Jurkat, Clone E6-1 (cell line): Measurements from ENCODE around the gene CTIF.

Source experiments
- DNase-seq: peaks from one replicate; pipeline ENCODE4 v3.0.0-alpha.2; 2011; ENCODE audit warnings: low read depth, low spot score
- H3K4me3 ChIP-seq: 2 replicates; pipeline ENCODE4 v1.5.1; 2011; ENCODE audit warnings: mild to moderate bottlenecking, low read length, control low read depth, moderate library complexity

CTIF gene

DNA sequence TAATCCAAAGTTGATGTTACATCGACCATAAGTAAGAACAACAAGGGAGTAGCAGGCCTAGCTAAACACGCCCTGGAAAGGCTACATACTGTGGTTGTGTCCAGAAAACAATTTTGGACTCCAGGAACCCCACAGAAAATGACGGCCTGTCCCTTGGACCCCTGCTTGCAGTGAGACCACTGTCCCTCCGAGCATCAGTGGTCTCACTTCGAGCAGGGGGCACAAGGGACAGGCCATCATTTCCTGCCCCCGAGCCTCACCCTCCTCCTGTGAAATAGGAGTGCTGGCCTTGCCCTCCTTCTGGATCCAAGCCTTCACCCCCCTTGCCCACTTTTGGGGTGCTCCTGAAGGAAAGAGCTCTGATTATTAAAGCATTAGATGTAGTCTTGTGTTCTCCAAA lies 144.4 kb downstream of the CTIF start:
- DNase-seq, result no peak
- no peak overlapping the region for H3K4me3 ChIP-seq

DNA sequence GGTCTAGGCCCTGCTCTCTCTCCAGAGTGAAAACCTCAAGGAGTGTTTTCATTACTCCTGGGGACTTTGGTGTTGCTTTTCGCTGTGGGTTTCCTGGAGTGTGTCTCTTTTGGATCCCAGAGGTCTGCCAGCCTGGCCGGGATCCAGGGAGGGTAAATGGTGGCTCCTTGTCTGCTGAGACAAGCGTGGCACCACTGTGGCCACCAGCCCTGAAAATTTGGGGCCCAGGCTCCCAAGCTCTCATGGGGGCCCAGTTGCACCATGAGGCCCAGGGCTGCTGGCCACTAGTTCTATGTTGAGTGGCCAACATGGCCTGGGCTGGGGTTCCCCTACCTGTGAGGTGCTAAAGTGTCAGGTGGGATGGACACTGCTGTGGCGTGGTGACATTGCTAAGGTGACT lies 144.8 kb downstream of the CTIF start:
- DNase-seq, result no peak
- no peak overlapping the region for H3K4me3 ChIP-seq

DNA sequence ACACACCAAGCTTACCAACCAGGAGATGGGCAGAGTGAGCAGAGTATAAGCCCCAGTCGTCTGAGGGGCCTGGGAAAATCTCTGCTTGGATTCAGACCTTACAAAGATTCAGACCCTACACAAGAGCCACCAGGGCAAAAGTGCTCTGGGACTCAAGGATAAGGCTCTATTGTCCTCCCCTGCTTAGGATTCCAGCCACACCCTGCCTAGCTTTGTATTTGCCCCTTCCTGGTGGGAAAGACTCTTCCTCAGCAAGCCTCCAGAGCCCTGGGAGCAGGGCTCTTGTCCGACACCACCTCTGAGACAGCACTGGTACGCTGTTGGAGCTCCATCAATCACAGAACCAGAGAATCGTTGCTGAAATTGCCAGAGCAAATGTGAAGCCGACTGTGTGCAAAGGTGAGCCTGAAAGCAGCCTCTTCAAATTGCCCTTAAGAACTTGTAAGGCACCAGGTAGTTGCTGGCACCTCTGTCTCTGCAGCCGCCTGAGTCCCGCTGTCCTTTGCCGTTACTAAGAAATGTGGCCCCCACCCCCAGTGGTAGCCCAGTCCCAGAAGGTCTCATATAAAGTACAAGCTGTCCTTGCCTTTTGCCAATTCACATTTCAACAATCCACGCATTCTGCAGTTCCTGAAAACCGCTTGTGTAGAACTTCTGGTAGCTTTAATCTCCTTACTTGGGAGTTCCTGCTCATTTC lies 148.7 kb downstream of the CTIF start:
- H3K4me3 ChIP-seq, result no peak overlapping the region
- no peak for DNase-seq

DNA sequence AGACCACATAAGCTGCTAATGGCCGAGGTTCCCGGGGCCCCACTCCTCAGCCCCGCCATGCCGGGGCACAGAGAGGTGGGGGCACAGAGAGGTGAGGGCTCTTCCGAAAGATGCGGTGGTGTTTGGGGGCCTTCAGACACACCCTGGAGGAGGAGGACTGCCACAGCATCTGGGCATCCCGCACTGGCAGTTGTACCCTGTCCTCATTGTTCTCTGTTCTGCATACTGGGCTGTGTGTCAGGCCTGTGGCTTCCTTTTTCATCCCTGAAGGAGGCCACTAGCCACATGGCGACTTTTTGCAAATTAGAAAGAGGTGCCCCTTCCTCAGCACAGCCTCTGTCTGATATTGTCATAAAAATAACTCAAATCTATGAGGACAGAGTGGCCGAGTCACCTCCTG lies 150.1 kb downstream of the CTIF start:
- no peak for DNase-seq

DNA sequence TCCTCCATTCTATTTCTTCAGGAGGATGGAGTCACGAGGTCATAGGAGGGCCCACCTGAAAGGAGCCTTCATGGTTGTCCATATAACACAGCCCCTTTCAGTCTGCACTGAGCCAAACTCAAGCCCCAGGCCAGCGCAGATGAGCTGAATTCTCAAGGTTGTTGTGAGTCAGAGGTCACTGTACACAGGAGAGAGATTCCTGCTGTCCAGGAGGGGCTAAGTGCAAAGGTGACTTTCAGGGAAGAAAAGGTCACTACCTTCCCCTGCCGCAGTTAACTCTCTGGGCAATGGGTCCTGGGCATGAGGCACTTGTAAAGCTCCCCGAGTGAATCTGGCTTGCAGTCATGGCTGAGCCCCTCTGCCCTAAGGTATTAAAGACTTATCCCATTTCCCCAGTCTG lies 150.7 kb downstream of the CTIF start:
- H3K4me3 ChIP-seq, result no peak overlapping the region
- no peak for DNase-seq

More for the DNA sequence above, 150.1 kb downstream of the CTIF start:
- no peak overlapping the region for H3K4me3 ChIP-seq

DNA sequence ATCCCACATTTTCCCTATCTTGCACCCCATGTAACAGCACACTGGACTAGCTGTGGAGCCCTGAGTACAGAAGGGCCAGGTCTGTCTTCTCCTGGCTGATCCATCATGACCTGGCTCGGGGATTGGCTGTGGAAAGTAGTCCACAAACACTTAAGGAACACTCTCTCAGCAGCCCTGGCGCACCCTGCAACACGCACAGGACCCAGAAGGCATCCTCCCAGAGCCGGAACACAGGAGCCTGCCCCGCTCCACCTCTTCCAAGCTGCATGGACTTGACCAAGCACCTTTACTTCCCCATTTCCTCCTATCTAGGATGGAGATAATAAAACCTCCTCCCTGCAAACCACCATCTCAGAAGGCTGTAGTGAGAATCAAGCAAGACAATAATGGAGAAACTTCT lies 151.7 kb downstream of the CTIF start:
- DNase-seq, result no peak
- H3K4me3 ChIP-seq, result no peak overlapping the region

DNA sequence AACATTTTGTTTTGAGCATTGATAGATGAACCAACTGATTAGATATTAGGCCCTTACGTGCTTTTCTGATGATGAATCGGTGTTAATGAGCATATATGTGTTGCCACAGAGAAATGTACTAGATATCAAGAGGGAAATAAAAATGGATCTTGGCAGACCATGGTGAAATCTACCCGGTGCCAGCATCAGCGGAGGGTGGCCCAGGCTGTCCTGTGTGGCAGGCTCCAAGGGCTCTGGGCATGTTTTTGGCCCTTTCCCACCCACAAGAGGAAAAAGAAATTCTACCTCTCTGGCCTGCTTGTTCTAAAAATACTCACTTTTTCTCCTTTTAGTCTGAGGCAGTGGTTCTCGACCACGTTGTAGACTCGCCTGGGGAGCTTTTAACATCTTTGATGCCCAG lies 154.2 kb downstream of the CTIF start:
- no peak overlapping the region for H3K4me3 ChIP-seq
- no peak for DNase-seq

DNA sequence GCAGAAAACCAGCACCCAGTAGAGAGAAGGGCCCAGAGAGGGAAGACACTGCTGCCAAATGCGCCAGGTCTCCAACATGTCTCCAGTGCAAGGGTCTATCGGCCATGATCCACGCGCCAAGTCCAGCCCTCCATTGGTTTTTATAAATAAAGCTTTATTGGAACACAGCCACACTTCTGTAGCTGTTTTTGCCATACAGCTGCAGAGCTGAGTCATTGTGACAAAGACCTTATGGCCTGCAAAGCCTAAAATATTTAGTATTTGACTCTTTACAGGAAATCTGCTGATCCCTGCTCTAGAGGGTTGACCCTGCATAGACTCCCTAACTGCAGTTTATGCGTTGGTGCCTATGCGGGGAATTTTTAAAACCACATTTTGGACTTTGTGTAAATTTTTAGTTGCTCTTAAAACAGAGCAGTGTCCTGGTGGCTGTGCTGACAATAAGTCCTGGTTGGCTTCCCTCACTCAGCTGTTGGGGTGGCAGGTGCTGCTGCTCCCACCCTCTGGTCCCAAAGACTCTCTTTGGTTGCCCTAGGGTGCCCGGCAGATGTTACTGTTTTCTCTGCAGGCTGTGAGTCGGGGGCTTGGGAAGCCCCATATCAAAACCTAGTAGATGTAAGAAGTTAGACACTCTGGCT lies 154.9 kb downstream of the CTIF start:
- H3K4me3 ChIP-seq, result no peak overlapping the region
- no peak for DNase-seq

DNA sequence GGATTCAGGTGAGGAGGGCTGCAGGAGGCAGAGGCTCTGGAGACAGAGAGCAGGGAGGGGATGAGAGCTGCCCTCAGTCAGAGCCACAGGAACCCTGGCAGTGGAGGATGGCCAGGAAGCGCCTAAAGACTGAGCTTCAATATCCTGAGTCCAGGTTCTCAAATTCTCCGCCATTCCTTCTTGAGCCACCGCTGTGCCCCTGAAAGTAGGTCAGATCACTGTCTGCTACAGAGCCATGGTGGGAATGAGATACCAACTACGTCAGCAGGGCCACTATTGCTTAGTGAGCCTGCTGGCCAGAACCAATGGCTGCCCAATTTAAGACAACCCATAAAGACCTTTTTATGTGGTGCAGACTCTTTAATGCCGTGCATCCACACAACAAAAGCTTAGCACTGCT lies 155.5 kb downstream of the CTIF start:
- DNase-seq, result no peak
- H3K4me3 ChIP-seq, result no peak overlapping the region

DNA sequence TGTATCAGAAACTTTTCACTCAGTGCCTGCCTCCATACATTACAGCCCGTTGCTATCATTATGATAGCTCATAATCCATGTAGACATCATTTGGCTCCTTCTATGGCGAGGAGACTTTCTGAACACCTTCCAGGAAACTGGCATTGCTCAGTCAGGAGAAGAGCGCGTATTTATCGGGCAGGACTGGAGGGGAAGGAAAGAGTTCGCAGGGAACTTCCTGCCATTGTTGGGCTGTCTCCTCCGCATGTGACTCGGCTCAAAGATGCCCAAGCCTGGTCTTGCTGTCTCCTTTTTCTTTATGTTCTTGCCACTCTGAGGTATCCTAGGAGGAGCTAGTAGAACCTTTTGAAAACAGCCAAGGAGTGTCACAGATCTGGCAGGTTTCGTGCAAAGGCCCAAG lies 156.8 kb downstream of the CTIF start:
- no peak for DNase-seq
- H3K4me3 ChIP-seq, result no peak overlapping the region

DNA sequence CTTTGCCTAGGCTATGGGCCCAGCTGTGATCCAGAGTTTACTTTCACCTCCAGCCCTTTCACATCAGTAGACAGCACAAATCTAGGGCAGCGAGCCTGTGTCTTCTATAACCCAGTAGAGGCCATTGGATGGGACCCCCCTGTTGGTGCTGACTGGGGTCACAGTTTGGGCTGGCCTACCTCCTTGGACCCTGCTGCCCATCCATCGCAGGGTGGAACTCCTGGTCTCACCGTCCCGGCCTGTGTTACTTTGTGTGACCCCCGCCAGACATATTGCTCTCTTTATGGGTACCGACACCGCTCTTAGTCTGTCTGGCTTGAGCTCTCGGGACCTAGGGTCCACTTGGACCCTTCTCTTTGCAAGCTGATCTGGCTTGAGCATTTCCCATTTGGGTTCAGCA lies 157.4 kb downstream of the CTIF start:
- H3K4me3 ChIP-seq, result no peak overlapping the region
- no peak for DNase-seq

DNA sequence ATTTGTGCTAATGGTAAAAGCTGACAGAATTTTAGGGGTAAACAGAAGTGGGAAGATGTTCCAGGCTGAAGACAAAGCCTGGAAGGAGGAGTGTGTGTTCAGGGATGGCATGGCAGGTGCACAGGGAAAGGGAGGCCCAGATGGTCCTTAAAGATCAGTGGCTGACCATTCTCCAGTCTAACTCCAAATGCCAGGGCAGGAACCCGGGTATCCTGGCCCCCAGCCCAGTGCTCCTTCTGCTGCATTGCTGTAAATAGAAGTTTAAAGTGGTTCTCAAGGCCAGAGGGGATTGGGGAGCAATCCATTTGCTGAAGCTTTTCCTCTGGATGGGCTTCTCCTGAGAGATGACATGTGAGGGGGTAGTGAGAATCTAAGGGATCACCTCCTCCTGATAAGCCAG lies 158.6 kb downstream of the CTIF start:
- no peak for DNase-seq
- H3K4me3 ChIP-seq, result no peak overlapping the region

DNA sequence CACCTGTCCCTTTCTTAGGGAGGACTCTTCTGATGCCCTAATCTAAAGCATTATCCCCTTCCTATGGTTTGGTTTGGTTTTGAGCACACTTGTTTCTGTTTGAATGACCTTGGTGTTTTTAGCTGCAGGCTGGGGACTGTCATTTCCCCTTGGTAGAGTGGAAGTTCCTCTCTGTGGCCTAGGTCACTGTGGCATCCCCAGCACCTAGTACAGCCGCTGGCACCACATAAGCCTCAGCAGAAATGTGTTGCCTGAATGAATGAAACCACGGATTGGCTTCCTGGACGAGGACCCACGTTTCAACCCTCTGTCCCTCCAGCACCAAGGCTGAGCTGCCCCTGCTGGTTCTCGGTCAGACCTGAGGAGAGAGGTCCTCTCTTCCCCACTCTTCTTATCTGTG lies 159.9 kb downstream of the CTIF start:
- H3K4me3 ChIP-seq, result no peak overlapping the region

DNA sequence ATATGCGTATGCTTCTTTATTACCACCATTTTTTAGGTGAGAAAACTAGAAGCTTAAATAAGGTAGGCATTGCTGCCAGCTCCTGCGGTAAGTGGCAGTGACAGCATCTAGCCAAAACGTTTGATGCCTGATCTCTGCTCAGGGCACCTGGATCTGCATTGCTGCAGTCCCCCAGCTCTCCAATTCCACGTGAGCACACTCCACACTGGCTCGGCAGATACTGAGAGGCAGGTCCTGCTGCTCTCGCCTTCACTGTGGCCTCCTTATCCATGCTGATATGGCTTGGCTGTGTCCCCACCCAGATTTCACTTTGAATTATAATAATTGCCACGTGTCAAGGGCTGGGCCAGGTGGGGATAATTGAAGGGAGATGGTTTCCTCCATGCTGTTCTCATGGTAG lies 160.9 kb downstream of the CTIF start:
- no peak overlapping the region for H3K4me3 ChIP-seq
- DNase-seq, result no peak

More for the DNA sequence above, 159.9 kb downstream of the CTIF start:
- DNase-seq, result no peak

DNA sequence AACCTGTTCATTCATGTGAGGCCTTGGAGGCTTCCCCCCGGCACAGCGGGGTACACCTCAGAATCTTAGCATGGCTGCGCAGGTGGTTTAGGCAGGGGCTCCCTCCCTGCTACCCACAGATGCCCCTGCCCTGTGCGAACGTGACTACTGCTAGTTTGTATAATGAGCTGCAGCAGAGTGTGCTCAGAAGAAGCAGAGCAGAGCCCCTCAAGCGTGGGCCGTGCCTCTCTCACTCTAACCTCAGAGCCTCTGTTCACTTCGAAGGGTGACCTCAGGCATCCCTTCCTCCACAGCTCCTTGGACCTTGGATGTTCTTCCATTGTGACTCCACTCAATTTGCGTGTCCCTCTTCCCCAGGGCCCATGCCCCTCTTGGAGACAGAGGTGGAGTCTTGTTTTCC lies 161.6 kb downstream of the CTIF start:
- H3K4me3 ChIP-seq, result no peak overlapping the region

DNA sequence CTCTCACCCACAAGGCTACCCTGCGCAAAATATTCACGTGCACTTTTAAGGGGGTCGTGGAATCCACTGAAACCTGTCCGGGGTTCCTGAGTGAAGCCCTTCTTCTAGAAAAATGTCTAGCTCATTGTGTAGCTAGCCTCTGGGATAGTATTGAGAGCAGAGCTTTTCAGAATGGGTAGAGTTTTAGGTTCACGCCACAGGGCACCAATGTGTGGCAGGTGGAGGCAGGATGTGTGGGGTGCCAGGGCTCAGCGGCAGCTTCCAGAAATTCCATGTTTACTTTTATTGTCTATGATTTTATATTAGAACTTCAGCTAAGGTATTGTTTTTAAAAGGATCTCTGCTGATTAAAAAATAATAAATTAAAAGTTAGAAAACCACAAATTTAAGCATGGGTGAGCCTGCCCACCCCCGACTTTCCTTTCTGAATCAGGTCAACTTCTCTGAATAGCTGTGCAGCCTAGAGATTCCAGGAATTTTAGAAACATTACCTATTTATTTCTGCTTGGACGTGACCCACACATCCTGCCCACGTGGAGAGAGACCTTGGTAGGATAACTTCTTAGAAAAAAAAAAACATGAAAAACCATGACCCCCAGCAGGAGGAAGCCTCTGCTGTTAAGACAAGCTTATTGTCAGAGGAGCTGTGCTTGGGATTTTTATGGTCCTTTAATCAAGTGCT lies 163.7 kb downstream of the CTIF start:
- DNase-seq, result no peak
- H3K4me3 ChIP-seq, result no peak overlapping the region

More for the DNA sequence above, 161.6 kb downstream of the CTIF start:
- no peak for DNase-seq

DNA sequence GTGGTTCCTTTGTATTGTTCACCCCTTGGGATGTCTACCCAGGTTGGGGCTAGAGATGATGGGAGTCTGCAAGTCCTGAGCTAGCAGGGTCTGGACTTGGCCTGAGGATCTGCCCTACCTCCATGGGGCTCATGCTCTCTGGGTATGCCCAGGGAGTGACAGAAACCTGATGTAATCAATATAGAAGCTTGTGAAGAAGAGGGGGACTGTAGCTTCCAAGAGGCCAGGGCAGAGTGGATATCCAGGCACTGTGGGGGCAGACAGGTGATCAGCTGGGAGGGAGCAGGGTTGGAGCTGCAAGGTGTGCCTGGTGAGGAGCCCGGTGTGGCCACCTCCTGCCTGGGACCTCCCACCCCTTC lies 164.2 kb downstream of the CTIF start:
- no peak overlapping the region for H3K4me3 ChIP-seq

DNA sequence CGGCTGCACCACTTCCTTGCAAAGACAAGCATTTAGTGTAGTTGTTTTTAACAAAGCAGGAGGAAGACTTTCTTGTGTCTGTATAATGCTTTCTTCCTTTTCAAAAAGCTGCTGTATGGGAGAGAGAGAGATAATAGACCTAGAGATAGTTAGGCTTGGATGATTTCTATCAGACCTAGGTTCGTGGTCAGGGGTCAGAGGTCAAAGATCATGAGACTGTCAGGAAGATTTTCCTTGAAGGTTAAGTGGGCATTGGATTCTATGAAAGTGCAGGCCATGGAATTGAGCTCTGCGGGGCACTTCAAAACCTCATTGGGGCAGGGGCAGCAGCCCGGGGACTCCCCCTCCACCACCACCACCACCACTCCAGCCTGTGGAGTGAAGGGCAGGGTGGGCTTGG lies 164.6 kb downstream of the CTIF start:
- DNase-seq, result no peak
- H3K4me3 ChIP-seq, result no peak overlapping the region

More for the DNA sequence above, 164.2 kb downstream of the CTIF start:
- DNase-seq, result no peak

DNA sequence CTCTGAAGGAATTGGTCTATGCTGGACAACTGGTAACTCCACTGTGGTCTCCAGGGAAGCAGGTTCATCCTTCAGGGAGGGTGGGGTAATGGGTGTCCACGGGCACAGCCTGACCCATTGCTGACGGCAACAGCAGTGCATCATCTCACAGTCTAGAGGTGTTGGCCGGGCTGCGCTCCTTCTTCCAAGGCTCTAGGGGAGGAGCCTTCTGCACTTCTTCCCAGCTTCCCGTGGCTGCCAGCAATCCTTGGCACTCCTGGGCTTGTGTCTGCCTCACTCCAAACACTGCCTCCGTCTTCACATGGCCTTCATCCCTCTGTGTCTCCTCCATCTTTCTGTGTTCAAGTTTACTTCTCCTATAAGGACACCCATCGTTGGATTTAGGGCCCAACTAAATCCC lies 166.2 kb downstream of the CTIF start:
- no peak overlapping the region for H3K4me3 ChIP-seq
- DNase-seq, result no peak

DNA sequence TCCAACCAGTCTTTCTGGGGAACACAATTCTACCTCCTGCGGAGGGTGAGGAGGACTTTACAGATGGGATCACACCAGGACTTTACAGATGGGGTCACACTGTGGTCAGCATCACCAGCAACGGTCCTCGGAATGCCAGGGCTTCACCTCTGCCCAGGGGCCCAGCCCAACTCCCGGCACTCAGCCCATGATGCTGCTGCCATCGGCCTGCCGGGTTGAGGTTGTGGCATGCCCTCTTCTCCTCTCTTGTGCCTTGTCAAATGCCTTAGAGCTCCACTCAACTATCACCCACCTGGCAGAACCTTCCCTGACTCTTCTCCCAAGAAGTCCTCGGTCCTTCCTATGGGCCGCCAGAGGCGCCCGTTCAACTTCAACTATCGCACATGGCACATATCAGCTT lies 166.7 kb downstream of the CTIF start:
- no peak for DNase-seq
- H3K4me3 ChIP-seq, result no peak overlapping the region

DNA sequence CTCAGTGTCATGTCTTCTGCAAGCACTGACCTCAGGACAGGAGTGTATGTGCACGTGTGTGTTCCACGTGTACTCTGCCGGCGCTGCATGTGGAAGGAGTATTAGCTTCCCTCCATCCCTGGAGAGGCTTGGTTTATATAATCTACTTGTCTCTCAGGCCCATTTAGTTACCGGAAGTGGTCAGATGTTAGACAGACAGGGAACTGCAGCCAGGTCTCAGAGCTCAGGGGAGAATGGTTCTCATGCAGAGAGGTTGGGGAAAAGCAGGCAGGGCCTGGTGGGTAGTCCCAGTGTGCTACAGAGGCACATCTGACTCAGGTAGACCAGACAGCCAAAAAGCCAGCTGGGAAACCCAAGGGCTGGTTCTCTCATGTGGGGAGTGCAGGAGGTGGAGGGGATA lies 167.9 kb downstream of the CTIF start:
- H3K4me3 ChIP-seq, result no peak overlapping the region
- DNase-seq, result no peak
